ENCODE data around the gene NKAIN2. TPM values are rescaled to one million over a fixed set of nuclear protein-coding genes. Genes with fewer than 3 reads are reported as not detected.
"Not testable (repeated sequence)": the region's sequence is repeated elsewhere in the genome, so short reads cannot be mapped to it uniquely, and the experiment has no call there.

Gene NKAIN2
- total RNA-seq, 1 donor from 2014 or later, result 4.0 TPM

- no peak for DNase-seq (ENCODE audit: low spot score)
- H3K36me3 Mint-ChIP-seq (ENCODE audit: low read depth), result peaks cover 1% of the 10 kb centered on the region
- no peak overlapping the region for H3K27ac Mint-ChIP-seq (ENCODE audit: unreplicated experiment)
- H3K4me1 Mint-ChIP-seq (ENCODE audit: low read depth), result peaks cover 4% of the 10 kb centered on the region
- TF ChIP-seq CTCF (IDR thresholded peaks at IDR 0.05), result no peak
- peaks cover 9% of the 10 kb centered on the region for H3K9me3 Mint-ChIP-seq (ENCODE audit: low read depth)
- no peaks in the 10 kb centered on the region for H3K27me3 Mint-ChIP-seq (ENCODE audit: low read depth)
- no peak overlapping the region for H3K4me3 Mint-ChIP-seq (ENCODE audit: unreplicated experiment)
These were observed 899.9 kb downstream of the NKAIN2 start for GRCh38 chr6:124703541-124703940.

GRCh38 chr6:124712532-124712931, 908.9 kb downstream of the NKAIN2 start:
- not testable (repeated sequence) for H3K4me3 Mint-ChIP-seq (ENCODE audit: unreplicated experiment); H3K36me3 Mint-ChIP-seq (ENCODE audit: low read depth); H3K27ac Mint-ChIP-seq (ENCODE audit: unreplicated experiment); DNase-seq (ENCODE audit: low spot score); H3K4me1 Mint-ChIP-seq (ENCODE audit: low read depth); H3K9me3 Mint-ChIP-seq (ENCODE audit: low read depth); H3K27me3 Mint-ChIP-seq (ENCODE audit: low read depth)

GRCh38 chr6:124714728-124715127, 911.1 kb downstream of the NKAIN2 start:
- no peak overlapping the region for H3K27ac Mint-ChIP-seq (ENCODE audit: unreplicated experiment)
- H3K4me1 Mint-ChIP-seq (ENCODE audit: low read depth), result peaks cover 3% of the 10 kb centered on the region
- H3K9me3 Mint-ChIP-seq (ENCODE audit: low read depth), result peaks cover under 1% of the 10 kb centered on the region
- no peak for TF ChIP-seq CTCF (IDR thresholded peaks at IDR 0.05)
- H3K27me3 Mint-ChIP-seq (ENCODE audit: low read depth), result peaks cover 3% of the 10 kb centered on the region
- peaks cover under 1% of the 10 kb centered on the region for H3K36me3 Mint-ChIP-seq (ENCODE audit: low read depth)
- DNase-seq (ENCODE audit: low spot score), result no peak
- H3K4me3 Mint-ChIP-seq (ENCODE audit: unreplicated experiment), result no peak overlapping the region

GRCh38 chr6:124719913-124720312, 916.2 kb downstream of the NKAIN2 start:
- Mint-ChIP-seq H3K27me3 (ENCODE audit: low read depth) (peaks cover 2% of the 10 kb centered on the region), H3K27ac (ENCODE audit: unreplicated experiment) (no peak overlapping the region), H3K4me3 (ENCODE audit: unreplicated experiment) (no peak overlapping the region), H3K9me3 (ENCODE audit: low read depth) (no peaks in the 10 kb centered on the region), H3K4me1 (ENCODE audit: low read depth) (peaks cover 31% of the 10 kb centered on the region), H3K36me3 (ENCODE audit: low read depth) (no peaks in the 10 kb centered on the region)
- no peak for TF ChIP-seq CTCF (IDR thresholded peaks at IDR 0.05)
- no peak for DNase-seq (ENCODE audit: low spot score)

- Mint-ChIP-seq H3K4me1 (ENCODE audit: low read depth) (peaks cover 36% of the 10 kb centered on the region), H3K27ac (ENCODE audit: unreplicated experiment) (no peak overlapping the region), H3K4me3 (ENCODE audit: unreplicated experiment) (no peak overlapping the region), H3K27me3 (ENCODE audit: low read depth) (no peaks in the 10 kb centered on the region), H3K36me3 (ENCODE audit: low read depth) (peaks cover 2% of the 10 kb centered on the region), H3K9me3 (ENCODE audit: low read depth) (no peaks in the 10 kb centered on the region)
- TF ChIP-seq CTCF (IDR thresholded peaks at IDR 0.05), result no peak
- no peak for DNase-seq (ENCODE audit: low spot score)
These were observed 917.7 kb downstream of the NKAIN2 start for GRCh38 chr6:124721331-124721730.

- H3K27ac Mint-ChIP-seq (ENCODE audit: unreplicated experiment), result no peak overlapping the region
- TF ChIP-seq CTCF (IDR thresholded peaks at IDR 0.05), result no peak
- no peak overlapping the region for H3K4me3 Mint-ChIP-seq (ENCODE audit: unreplicated experiment)
- peaks cover 2% of the 10 kb centered on the region for H3K36me3 Mint-ChIP-seq (ENCODE audit: low read depth)
- H3K4me1 Mint-ChIP-seq (ENCODE audit: low read depth), result peaks cover 36% of the 10 kb centered on the region
- no peaks in the 10 kb centered on the region for H3K9me3 Mint-ChIP-seq (ENCODE audit: low read depth)
- H3K27me3 Mint-ChIP-seq (ENCODE audit: low read depth), result no peaks in the 10 kb centered on the region
- no peak for DNase-seq (ENCODE audit: low spot score)
These were observed 918.6 kb downstream of the NKAIN2 start for GRCh38 chr6:124722141-124722878.
